ENCODE measurements around the gene SLC25A30.
"Not testable (repeated sequence)": the region's sequence is repeated elsewhere in the genome, so short reads cannot be mapped to it uniquely, and the experiment has no call there.

SLC25A30 gene

GRCh38 chr13:45381196-45381595 lies 37.0 kb downstream of the SLC25A30 start:
- H3K27ac ChIP-seq = no peak overlapping the region
- no peak overlapping the region for H3K4me3 ChIP-seq (ENCODE audit: low read depth in 1 of 2, low read length in 1 of 2)

GRCh38 chr13:45380708-45381107 lies 37.5 kb downstream of the SLC25A30 start:
- H3K36me3 ChIP-seq; H3K4me3 ChIP-seq (ENCODE audit: low read depth in 1 of 2, low read length in 1 of 2); H3K4me1 ChIP-seq (ENCODE audit: control insufficient read depth in 1 of 2, insufficient read depth in 1 of 2, low read depth in 1 of 2, low read length in 1 of 2); H3K9me3 ChIP-seq; H3K27me3 ChIP-seq; H3K27ac ChIP-seq: not testable (repeated sequence)

More at GRCh38 chr13:45381196-45381595, 37.0 kb downstream of the SLC25A30 start:
- Histone ChIP-seq H3K9me3 (no peaks in the 10 kb centered on the region), H3K4me1 (ENCODE audit: control insufficient read depth in 1 of 2, insufficient read depth in 1 of 2, low read depth in 1 of 2, low read length in 1 of 2) (no peaks in the 10 kb centered on the region), H3K27me3 (no peaks in the 10 kb centered on the region), H3K36me3 (peaks cover 13% of the 10 kb centered on the region)
- TF ChIP-seq CTCF (IDR thresholded peaks at IDR 0.05) = no peak

GRCh38 chr13:45379516-45379915 lies 38.7 kb downstream of the SLC25A30 start:
- H3K4me3 ChIP-seq (ENCODE audit: low read depth in 1 of 2, low read length in 1 of 2); H3K27ac ChIP-seq; H3K4me1 ChIP-seq (ENCODE audit: control insufficient read depth in 1 of 2, insufficient read depth in 1 of 2, low read depth in 1 of 2, low read length in 1 of 2); H3K27me3 ChIP-seq; H3K36me3 ChIP-seq; H3K9me3 ChIP-seq: not testable (repeated sequence)

DNA sequence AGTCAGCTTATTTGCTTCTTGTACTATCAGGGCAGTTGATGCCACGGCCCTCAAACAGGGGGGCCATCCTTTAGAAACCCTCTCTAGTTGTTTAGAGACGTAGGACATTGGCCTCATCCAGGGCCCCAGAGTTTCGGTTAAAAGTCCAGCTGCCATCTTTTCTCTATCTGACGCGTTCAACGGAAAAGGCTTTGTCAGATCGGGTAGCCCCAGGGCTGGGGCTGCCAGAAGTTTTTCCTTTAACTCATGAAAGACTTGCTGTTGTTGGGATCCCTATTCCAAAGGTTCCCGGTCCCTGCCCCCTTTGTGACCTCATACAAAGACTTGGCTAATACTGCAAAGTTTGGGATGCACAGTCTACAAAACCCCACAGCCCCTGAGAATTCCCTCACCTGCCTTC lies 39.4 kb downstream of the SLC25A30 start:
- H3K4me3 ChIP-seq (ENCODE audit: low read depth in 1 of 2, low read length in 1 of 2); H3K27ac ChIP-seq; H3K4me1 ChIP-seq (ENCODE audit: control insufficient read depth in 1 of 2, insufficient read depth in 1 of 2, low read depth in 1 of 2, low read length in 1 of 2); H3K36me3 ChIP-seq; H3K9me3 ChIP-seq; H3K27me3 ChIP-seq: not testable (repeated sequence)

DNA sequence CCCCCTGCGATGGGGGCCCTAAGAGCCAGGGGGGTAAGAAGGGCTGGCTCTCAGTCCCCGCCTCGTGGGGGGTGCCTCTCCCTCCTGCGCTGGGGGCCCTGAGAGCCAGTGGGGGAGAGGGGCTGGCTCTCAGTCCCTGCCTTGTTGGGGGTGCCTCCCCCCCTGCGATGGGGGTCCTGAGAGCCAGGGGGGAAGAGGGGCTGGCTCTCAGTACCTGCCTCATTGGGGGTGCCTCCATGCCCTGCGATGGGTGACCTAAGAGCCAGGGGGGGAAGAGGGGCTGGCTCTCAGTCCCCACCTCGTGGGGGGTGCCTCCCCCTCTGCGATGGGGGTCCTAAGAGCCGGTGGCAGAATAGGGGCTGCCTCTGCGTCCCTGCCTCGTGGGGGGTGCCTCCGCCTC lies 40.9 kb downstream of the SLC25A30 start:
- not testable (repeated sequence) for H3K27ac ChIP-seq; H3K27me3 ChIP-seq; H3K9me3 ChIP-seq; H3K4me1 ChIP-seq (ENCODE audit: control insufficient read depth in 1 of 2, insufficient read depth in 1 of 2, low read depth in 1 of 2, low read length in 1 of 2); H3K4me3 ChIP-seq (ENCODE audit: low read depth in 1 of 2, low read length in 1 of 2); H3K36me3 ChIP-seq

DNA sequence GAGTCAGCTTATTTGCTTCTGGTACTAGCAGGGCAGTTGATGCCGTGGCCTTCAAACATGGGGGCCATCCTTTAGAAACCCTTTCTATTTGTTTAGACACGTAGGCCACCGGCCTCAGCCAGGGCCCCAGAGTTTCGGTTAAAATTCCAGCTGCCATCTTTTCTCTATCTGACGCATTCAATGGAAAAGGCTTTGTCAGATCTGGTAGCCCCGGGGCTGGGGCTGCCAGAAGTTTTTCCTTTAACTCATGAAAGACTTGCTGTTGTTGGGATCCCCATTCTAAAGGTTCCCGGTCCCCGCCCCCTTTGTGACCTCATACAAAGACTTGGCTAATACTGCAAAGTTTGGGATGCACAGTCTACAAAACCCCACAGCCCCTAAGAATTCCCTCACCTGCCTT lies 41.5 kb downstream of the SLC25A30 start:
- not testable (repeated sequence) for H3K9me3 ChIP-seq; H3K27ac ChIP-seq; H3K4me3 ChIP-seq (ENCODE audit: low read depth in 1 of 2, low read length in 1 of 2); H3K4me1 ChIP-seq (ENCODE audit: control insufficient read depth in 1 of 2, insufficient read depth in 1 of 2, low read depth in 1 of 2, low read length in 1 of 2); H3K36me3 ChIP-seq; H3K27me3 ChIP-seq

GRCh38 chr13:45374917-45375316 lies 43.3 kb downstream of the SLC25A30 start:
- no peak for TF ChIP-seq CTCF (IDR thresholded peaks at IDR 0.05)
- H3K27ac ChIP-seq = no peak overlapping the region

GRCh38 chr13:45373162-45373547 lies 45.0 kb downstream of the SLC25A30 start:
- Histone ChIP-seq H3K4me1 (ENCODE audit: control insufficient read depth in 1 of 2, insufficient read depth in 1 of 2, low read depth in 1 of 2, low read length in 1 of 2) (peaks cover 5 to 8% of the 10 kb centered on the region in 2 experiments), H3K27ac (no peak overlapping the region), H3K4me3 (ENCODE audit: low read depth in 1 of 2, low read length in 1 of 2) (no peak overlapping the region), H3K27me3 (no peaks in the 10 kb centered on the region), H3K36me3 (no peaks in the 10 kb centered on the region), H3K9me3 (no peaks in the 10 kb centered on the region)
- TF ChIP-seq CTCF (IDR thresholded peaks at IDR 0.05) = no peak

More at GRCh38 chr13:45374917-45375316, 43.3 kb downstream of the SLC25A30 start:
- Histone ChIP-seq H3K4me3 (ENCODE audit: low read depth in 1 of 2, low read length in 1 of 2) (no peak overlapping the region), H3K9me3 (no peaks in the 10 kb centered on the region), H3K27me3 (no peaks in the 10 kb centered on the region), H3K36me3 (no peaks in the 10 kb centered on the region), H3K4me1 (ENCODE audit: control insufficient read depth in 1 of 2, insufficient read depth in 1 of 2, low read depth in 1 of 2, low read length in 1 of 2) (peaks cover 5 to 8% of the 10 kb centered on the region in 2 experiments)
